IMR-90 (cell line): ENCODE results near the gene KCNK4.

Experiments
- MAFK ChIP-seq: IDR thresholded peaks from 2 replicates; pipeline ENCODE4 v1.6.1; 2012; ENCODE audit warnings: low read depth, low read length, improper control_type of control experiment
- MAZ ChIP-seq: IDR thresholded peaks from 2 replicates; pipeline ENCODE4 v1.6.1; 2012; ENCODE audit warnings: low read depth, mild to moderate bottlenecking, low read length, improper control_type of control experiment, moderate library complexity, borderline replicate concordance
- MXI1 ChIP-seq: IDR thresholded peaks from 2 replicates; pipeline ENCODE4 v1.6.1; 2012; ENCODE audit warnings: low read depth, mild to moderate bottlenecking, low read length, moderate library complexity, borderline replicate concordance
- NFE2L2 ChIP-seq: fragments of 150-350 bp; IDR thresholded peaks from 2 replicates; pipeline ENCODE4 v1.6.1; 2016; ENCODE audit warnings: low read depth, mild to moderate bottlenecking, low read length
- POLR2A ChIP-seq: IDR thresholded peaks from 2 replicates; pipeline ENCODE4 v1.6.1; 2012; ENCODE audit warnings: mild to moderate bottlenecking, low read depth, low read length
- RFX5 ChIP-seq: IDR thresholded peaks from 2 replicates; pipeline ENCODE4 v1.8.0; 2012; ENCODE audit warnings: low read depth, mild to moderate bottlenecking, low read length, moderate library complexity
- TF ChIP-seq, protein P1 (sequence below): conservative IDR thresholded peaks from 2 replicates; pipeline ENCODE4 v1.5.1; 2012; ENCODE audit warnings: mild to moderate bottlenecking, low read depth, low read length, improper control_type of control experiment
- TF ChIP-seq, protein P2 (sequence below): fragments of 150-350 bp; IDR thresholded peaks from 2 replicates; pipeline ENCODE4 v1.6.1; 2017; ENCODE audit warnings: mild to moderate bottlenecking, antibody characterized with exemption, low read length, low read depth
- TF ChIP-seq, protein P3 (sequence below): fragments of 150-350 bp; IDR thresholded peaks from 2 replicates; pipeline ENCODE4 v1.6.1; 2016; ENCODE audit warnings: low read depth, mild to moderate bottlenecking, low read length, moderate library complexity, borderline replicate concordance

DNA sequence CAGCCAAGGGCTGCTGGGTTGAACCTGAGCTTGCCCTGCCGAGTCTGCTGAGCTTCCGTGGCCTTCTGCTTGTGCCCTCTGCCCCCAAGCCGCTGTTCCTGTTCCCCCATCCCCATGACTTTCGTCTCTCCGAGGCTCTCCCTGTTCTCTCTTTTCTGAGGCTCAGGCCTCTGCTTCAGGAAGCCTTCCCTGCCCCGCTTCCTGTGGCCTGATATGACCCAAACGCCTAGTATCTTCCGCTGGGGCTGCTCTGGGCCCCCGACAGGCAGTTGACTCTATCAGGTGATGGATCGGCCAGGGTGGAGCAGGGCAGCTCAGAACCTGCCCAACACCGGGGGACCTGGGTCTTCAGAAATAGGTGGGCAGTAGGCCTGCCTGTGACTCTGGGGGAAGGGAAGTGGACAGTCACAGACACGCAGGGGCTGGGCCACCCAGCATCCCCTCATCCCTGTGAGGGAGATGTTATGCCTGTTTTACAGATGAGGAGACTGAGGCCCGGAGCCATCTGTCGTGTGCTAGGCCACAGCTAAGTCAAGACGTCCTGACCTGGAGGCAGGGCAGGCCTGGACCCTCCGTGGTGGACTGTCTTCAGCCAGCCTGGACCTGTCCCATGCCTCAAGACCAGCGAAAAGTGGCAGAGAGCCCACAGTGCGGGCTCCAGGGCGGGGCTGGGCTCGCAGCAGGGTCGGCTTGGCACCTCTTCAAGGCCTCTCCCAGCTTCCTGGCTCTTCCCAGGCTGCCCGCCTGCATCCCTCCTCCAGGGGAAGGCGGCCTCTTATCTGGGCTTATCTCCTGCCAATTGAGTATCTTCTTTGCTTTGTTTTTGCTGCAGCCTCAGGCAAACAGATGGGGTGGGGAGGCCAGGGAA lies 22.8 kb upstream of the KCNK4 start:
- TF ChIP-seq POLR2A, result no peak
- TF ChIP-seq, protein P1, sequence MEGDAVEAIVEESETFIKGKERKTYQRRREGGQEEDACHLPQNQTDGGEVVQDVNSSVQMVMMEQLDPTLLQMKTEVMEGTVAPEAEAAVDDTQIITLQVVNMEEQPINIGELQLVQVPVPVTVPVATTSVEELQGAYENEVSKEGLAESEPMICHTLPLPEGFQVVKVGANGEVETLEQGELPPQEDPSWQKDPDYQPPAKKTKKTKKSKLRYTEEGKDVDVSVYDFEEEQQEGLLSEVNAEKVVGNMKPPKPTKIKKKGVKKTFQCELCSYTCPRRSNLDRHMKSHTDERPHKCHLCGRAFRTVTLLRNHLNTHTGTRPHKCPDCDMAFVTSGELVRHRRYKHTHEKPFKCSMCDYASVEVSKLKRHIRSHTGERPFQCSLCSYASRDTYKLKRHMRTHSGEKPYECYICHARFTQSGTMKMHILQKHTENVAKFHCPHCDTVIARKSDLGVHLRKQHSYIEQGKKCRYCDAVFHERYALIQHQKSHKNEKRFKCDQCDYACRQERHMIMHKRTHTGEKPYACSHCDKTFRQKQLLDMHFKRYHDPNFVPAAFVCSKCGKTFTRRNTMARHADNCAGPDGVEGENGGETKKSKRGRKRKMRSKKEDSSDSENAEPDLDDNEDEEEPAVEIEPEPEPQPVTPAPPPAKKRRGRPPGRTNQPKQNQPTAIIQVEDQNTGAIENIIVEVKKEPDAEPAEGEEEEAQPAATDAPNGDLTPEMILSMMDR, result no peak
- no peak for TF ChIP-seq RFX5
- TF ChIP-seq MAFK, result no peak
- TF ChIP-seq, protein P2, sequence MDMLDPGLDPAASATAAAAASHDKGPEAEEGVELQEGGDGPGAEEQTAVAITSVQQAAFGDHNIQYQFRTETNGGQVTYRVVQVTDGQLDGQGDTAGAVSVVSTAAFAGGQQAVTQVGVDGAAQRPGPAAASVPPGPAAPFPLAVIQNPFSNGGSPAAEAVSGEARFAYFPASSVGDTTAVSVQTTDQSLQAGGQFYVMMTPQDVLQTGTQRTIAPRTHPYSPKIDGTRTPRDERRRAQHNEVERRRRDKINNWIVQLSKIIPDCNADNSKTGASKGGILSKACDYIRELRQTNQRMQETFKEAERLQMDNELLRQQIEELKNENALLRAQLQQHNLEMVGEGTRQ, result no peak
- no peak for TF ChIP-seq NFE2L2
- TF ChIP-seq, protein P3, sequence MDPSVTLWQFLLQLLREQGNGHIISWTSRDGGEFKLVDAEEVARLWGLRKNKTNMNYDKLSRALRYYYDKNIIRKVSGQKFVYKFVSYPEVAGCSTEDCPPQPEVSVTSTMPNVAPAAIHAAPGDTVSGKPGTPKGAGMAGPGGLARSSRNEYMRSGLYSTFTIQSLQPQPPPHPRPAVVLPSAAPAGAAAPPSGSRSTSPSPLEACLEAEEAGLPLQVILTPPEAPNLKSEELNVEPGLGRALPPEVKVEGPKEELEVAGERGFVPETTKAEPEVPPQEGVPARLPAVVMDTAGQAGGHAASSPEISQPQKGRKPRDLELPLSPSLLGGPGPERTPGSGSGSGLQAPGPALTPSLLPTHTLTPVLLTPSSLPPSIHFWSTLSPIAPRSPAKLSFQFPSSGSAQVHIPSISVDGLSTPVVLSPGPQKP, result no peak
- no peak for TF ChIP-seq MAZ
- no peak for TF ChIP-seq MXI1
